BE2C (cell line): ENCODE measurements around the gene STK11.

Source experiments
- DNase-seq: peaks from one replicate; pipeline ENCODE4 v3.0.0-alpha.2; 2020
- H3K27me3 ChIP-seq: fragments of 250-450 bp; sonication (Bioruptor Pico); 2 replicates; pipeline ENCODE4 v1.5.1; 2020; ENCODE audit warnings: mild to moderate bottlenecking
- H3K36me3 ChIP-seq: fragments of 250-450 bp; sonication (Bioruptor Pico); 2 replicates; pipeline ENCODE4 v1.5.1; 2020; ENCODE audit warnings: mild to moderate bottlenecking
- H3K4me1 ChIP-seq: fragments of 250-450 bp; sonication (Bioruptor Pico); 2 replicates; pipeline ENCODE4 v1.5.1; 2020
- H3K4me3 ChIP-seq: 2 replicates; pipeline ENCODE4 v1.5.1; 2011; ENCODE audit warnings: low read depth, low read length
- H3K9me3 ChIP-seq: fragments of 250-450 bp; sonication (Bioruptor Pico); 2 replicates; pipeline ENCODE4 v1.5.1; 2020
- CTCF ChIP-seq: IDR thresholded peaks from 2 replicates; pipeline ENCODE4 v1.5.1; 2012; ENCODE audit warnings: mild to moderate bottlenecking, low read depth, low read length

STK11 gene

DNA sequence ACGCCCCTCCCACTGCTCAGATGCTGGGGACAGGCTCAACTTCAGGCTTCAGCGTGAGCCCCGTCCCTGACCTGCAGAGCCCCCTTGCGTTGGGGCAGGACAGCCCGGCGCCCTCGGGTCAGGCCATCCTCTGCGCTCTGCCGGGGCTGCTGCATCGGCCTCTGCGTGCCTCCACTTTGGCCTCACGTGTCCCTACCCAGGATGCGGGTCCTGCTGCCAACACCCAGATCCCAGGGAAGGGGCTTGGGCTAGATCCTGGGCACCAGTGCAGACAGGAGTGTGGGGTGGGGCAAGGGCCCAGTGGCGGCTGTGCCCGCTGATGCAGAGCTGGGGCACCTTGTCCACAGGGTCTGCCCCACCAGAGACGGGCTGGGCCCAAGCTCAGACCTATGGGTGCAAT is 19.3 kb downstream of the STK11 start:
- TF ChIP-seq CTCF: no peak
- Histone ChIP-seq H3K27me3 (no peaks in the 10 kb centered on the region), H3K4me3 (no peak overlapping the region), H3K9me3 (no peaks in the 10 kb centered on the region), H3K36me3 (peaks cover 70% of the 10 kb centered on the region), H3K4me1 (peaks cover 22% of the 10 kb centered on the region)
- no peak for DNase-seq

DNA sequence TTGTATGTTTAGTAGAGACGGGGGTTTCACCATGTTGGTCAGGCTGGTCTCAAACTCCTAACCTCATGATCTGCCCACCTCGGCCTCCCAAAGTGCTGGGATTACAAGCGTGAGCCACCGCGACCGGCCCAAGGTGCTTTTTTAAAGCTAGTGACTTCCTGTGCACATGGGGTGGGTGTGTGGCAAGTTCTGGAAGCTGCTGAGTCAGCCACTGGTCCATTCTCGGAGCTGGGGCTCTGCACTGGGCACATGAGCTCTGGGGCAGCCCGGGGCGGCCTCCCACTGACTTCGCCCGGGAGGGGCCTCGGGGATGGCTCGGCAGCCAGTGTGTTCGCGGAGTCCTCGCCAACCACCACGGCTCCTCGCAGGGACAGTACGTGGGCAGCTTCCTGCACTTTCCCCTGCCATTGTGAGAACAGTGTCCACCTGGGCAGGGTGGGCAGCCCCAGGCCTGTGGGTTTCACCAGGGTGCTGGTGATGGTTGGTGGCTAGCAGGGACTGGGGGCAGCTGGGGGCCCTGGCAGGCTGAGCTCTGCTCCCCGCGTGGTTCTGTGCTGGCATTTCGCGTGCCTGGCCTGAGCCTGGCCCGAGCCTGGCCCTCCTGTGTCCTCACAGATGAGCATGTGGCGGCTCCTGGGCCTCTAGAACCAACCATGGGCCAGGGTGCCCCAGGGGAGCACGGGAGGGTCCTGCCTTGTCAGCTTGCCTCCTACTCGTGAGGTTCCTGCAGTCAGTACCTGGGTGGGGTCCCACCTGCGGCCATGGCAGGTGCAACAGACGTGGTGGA is 20.1 kb downstream of the STK11 start:
- Histone ChIP-seq H3K36me3 (peaks cover 64% of the 10 kb centered on the region), H3K27me3 (no peaks in the 10 kb centered on the region), H3K4me3 (no peak overlapping the region), H3K4me1 (peaks cover 22% of the 10 kb centered on the region), H3K9me3 (no peaks in the 10 kb centered on the region)
- no peak for DNase-seq
- TF ChIP-seq CTCF: no peak

DNA sequence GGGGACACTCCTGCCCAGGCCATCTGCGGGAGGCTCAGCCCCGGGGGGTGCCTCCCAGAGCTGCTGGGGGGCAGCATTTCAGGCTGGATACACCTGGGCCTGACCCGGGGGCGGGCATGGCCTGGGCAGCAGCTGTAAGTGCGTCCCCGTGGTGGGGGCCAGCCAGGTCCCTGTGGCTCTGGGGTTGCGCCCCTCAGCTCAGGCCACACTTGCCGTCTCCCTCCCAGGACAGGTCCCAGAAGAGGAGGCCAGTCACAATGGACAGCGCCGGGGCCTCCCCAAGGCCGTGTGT is 20.6 kb downstream of the STK11 start:
- Histone ChIP-seq H3K4me1 (peaks cover 22% of the 10 kb centered on the region), H3K27me3 (no peaks in the 10 kb centered on the region), H3K4me3 (no peak overlapping the region), H3K36me3 (peaks cover 59% of the 10 kb centered on the region), H3K9me3 (no peaks in the 10 kb centered on the region)
- TF ChIP-seq CTCF: no peak
- DNase-seq: no peak

DNA sequence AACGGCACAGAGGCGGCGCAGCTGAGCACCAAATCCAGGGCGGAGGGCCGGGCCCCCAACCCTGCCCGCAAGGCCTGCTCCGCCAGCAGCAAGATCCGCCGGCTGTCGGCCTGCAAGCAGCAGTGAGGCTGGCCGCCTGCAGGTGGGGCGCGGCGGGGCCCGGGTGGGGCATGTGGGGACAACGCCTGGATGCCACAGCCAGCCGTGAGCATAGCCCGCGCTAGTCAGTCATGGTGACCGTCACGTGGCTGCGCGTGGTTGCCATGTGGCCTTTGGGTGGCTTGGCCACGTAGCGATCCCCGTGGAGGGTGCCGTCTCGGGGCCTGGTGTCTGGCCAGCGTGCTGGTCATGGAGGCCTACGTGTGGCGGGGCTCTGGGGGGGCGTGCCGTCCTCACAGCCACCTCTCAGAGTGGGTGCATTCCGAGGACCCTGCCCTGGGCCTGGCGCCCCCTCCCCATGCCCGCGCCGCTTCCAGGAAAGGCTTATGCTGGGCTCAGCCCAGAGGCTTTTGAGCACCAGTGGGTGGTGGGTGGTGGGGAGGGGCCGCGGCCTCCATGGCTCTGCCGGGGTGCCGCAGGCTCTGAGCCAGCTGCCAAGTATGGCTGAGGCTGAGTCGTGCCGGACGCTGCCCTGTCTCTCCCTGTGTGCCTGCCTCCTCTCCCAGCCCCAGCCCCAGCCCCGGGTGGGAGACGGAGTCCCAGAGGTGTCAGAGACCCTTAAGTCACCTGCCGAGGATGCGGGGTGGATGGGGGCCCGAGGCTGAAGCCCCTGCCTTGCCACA is 21.1 kb downstream of the STK11 start:
- no peak for DNase-seq
- TF ChIP-seq CTCF: no peak
- H3K36me3 ChIP-seq: peaks cover 56% of the 10 kb centered on the region
- no peak overlapping the region for H3K4me3 ChIP-seq
- no peaks in the 10 kb centered on the region for H3K9me3 ChIP-seq
- no peaks in the 10 kb centered on the region for H3K27me3 ChIP-seq
- H3K4me1 ChIP-seq: peaks cover 20% of the 10 kb centered on the region

DNA sequence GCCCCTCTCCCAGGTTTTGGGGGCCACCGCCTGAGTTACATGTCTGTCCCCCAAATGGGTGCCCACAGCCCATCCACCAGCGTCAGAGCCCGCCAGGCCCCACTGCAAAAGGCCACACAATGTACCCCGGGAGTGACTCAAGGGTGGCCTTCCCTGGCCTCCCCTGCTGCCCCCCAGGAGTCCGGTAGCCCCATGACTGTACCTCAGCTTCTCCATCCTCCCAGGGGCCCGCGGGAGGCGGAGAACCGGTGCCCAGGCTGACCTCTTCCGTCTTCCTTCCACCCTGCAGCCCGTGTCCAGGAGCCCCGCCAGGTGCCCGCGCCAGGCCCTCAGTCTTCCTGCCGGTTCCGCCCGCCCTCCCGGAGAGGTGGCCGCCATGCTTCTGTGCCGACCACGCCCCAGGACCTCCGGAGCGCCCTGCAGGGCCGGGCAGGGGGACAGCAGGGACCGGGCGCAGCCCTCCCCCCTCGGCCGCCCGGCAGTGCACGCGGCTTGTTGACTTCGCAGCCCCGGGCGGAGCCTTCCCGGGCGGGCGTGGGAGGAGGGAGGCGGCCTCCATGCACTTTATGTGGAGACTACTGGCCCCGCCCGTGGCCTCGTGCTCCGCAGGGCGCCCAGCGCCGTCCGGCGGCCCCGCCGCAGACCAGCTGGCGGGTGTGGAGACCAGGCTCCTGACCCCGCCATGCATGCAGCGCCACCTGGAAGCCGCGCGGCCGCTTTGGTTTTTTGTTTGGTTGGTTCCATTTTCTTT is 21.9 kb downstream of the STK11 start:
- no peaks in the 10 kb centered on the region for H3K27me3 ChIP-seq
- peaks cover 18% of the 10 kb centered on the region for H3K4me1 ChIP-seq
- no peak for DNase-seq
- H3K36me3 ChIP-seq: peaks cover 49% of the 10 kb centered on the region
- no peak for TF ChIP-seq CTCF
- no peak overlapping the region for H3K4me3 ChIP-seq
- H3K9me3 ChIP-seq: no peaks in the 10 kb centered on the region
